Activated CD4-positive, alpha-beta T cell treated with anti-CD3 and anti-CD28 coated beads, Interleukin-2, Interleukin-4, amounts not matched to agents 100 ng/mL and 50 ng/mL, durations not matched to agents 16 hours and 8 hours (primary cell): ENCODE results near the gene ADM.

Experiments used
- DNase-seq: peaks from one replicate; pipeline ENCODE4 v3.0.0-alpha.2; 2020; ENCODE audit warnings: low spot score

The ADM gene

GRCh38 chr11:10310301-10310841, 5.5 kb downstream of the ADM start:
- DNase-seq, result no peak

DNA sequence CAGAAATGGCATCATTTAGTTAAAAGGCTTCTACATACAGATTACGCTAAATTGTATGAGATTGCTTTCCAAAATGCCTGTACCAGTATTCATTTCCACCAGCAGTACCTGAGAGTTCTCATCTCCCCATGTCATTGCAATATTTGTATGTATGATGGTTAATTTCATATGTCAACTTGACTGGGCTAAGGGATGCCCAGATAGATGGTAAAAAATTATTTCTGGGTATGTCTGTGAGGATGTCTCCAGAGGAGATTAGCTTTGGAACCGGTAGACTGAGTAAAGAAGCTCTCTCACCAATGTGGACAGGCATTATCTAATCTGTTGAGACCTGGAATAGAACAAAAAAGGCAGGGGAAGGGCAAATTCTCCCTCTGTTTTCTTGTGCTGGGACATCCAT, 6.9 kb downstream of the ADM start:
- DNase-seq, result no peak

- no peak for DNase-seq
Observed at GRCh38 chr11:10314199-10315072, 9.6 kb downstream of the ADM start.

DNA sequence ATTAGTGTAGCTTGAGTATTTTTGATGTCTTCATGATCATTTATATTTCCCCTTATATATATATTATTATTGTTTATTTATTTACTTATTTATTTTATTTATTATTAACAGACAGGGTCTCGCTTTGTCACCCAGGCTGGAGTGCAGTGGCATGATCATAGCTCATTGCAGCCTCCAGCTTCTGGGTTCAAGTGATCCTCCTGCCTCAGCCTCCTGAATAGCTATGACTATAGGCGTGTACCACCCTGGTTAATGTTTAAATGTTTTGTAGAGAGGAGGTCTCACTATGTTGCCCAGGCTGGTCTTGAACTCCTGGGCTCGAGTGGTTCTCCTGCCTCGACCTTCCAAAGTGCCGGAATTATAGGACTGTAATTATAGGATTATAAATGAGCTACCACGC, 10.2 kb downstream of the ADM start:
- no peak for DNase-seq

DNA sequence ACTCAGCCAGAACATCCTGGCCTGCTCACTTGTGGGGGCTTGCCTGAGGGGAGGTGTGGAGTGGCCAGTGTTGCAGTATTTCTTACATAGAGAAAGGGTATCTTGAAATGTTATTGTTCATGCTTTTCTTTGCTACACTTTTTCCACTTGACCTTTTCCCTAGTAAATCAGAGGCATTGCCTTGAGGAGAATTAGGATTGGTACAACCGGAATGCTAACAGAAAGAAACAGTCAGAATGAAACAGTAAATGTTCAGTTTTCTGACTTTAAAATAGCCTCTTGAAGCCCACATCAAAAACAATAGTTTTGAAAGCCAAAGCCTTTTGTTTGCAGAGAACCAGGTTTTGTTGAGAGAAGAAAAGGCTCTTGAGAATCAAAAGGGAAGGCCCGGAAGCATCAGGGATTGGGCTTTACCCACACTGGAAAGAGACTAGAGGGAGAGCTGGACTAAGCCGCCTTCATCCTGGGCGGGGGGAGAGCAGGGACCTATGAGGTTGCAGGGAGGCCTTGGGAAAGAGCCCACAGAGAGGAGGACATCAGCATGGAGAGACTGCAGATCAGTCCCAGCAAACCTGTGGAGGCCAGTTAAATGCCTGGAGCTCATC, 12.4 kb downstream of the ADM start:
- no peak for DNase-seq

GRCh38 chr11:10317776-10318526, 13.1 kb downstream of the ADM start:
- DNase-seq, result no peak

DNA sequence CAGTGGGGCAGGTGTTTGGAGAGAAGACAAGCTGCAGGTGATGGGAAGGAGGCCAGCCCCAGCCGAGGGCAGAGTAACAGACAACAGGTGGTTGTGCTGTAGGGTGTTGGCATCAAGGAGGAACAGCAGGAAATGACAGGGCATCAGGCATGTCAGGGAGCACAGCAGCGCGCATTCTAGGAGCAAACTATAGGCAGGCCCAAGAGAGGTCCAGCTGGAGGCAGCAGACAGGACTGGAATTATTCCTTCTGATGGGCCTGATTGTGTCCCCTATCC, 13.6 kb downstream of the ADM start:
- no peak for DNase-seq

DNA sequence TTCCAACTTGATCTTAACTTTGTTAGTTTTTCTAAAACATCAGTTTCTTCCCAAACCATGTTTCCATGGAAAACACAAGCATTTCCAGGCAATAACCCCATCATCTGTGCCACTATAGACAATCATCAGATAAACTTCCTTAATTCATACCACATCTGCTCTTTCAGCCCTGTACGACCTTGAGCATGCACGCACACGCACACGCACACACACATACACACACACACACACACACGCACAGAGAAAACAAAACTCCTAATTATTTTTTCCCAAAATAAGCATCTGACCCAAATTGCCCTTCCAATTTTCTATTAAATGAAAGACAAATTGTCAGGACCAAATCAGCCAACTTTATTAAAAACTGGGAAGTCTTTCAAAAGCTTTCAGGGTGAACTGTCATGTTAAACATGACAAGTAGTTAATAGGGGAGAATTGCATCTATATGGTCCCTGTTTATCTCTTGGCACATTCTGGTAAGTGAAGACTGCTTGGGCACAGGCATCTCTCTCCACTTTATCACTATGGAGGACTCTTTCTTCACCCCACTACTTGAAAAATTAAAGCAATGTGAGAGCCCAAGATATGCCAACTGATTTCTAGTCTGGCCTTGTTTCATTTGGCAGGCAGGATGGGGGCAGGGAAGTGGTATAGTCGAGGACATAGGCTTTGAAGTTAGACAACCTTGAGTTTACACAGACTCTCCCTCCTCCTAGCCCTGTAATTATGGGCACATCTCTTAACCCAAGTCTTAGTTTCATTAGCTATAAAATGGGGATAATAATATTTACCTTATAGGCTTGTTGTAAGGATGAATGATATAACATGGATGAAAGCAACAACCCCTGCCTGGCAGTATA, 15.1 kb downstream of the ADM start:
- no peak for DNase-seq

GRCh38 chr11:10320736-10321465, 16.0 kb downstream of the ADM start:
- no peak for DNase-seq

DNA sequence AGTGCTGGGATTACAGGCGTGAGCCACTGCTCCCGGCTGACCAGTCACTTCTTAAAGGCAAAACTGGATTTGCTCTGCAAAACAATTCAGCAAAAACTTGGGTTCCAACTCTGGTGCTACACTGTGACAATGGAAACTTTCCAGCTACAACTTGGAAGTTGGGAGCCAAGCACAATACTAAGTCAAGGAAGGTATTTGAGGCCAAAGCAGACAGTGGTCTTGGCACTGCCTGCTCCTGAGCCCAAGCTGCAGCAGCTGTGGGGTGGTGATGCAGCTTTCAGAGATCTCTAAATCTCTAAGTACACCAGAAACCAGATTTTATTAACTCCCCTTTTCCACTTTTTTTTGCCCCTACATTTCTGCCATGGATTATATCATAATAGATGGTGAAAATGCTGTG, 17.5 kb downstream of the ADM start:
- DNase-seq, result no peak

DNA sequence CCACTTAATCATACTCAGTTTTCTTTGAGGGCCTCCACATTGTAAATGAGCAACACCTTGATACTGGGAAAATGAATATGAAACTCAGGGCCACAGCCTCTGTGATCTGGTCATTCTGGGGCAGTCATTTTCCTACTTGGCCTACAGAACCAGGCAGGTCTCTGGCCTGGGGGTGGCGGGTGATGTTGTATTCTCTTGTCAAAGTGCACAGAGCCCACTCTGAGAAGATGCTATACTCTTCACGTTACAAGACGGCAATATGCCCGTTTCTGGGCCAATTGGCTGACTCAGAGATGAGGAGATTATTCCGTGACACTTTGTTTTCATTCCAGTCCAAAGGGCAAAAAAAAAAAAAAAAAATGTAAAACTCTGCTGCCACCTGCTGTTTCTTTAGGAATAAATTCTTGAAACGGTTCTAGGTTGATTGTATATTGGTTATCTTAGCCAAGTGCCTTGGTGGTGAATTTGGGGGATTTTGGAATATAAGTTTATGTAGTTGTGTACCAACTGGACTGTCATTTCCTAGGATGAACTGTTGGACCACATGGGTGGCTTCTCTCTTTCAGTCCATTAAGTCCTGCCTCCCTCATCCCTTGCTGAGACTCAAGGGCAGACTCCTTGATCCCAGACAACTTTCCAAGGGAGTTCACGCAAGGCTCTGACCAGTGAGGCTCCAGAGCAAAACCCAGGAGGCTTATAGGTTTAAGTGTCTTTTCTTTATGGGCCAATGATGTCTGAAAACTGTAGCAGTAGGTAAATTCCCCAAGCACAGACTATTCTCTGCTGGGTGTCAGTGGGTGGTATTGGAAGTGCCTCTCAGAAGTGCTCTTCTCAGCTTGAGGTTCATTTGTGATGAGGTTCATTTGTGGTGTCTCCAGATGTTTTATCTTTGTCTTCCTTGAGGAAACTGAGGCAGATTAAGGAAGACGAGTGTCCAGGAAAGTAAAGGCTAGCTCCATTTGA, 18.2 kb downstream of the ADM start:
- DNase-seq, result peak; percentile 60

- DNase-seq, result no peak
Observed at GRCh38 chr11:10323793-10324170, 18.9 kb downstream of the ADM start.

DNA sequence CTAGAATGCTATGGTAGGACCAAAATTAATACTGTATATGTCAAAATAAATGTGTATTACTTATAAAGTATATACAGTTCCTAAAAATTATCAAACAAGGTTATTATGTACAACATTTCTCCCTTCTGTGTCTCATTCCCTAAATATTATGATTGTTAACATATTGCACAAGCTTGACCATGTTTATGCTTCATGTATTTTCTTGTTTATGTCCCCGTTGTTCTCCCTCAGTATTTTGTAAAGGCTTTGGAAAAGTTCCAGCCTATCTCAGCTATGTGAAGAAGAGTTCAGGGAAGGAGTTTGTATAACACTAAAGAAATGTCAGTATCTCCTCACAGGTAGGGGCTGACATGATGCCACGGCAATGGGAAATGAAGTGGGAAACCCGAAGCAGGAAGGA, 19.6 kb downstream of the ADM start:
- no peak for DNase-seq

DNA sequence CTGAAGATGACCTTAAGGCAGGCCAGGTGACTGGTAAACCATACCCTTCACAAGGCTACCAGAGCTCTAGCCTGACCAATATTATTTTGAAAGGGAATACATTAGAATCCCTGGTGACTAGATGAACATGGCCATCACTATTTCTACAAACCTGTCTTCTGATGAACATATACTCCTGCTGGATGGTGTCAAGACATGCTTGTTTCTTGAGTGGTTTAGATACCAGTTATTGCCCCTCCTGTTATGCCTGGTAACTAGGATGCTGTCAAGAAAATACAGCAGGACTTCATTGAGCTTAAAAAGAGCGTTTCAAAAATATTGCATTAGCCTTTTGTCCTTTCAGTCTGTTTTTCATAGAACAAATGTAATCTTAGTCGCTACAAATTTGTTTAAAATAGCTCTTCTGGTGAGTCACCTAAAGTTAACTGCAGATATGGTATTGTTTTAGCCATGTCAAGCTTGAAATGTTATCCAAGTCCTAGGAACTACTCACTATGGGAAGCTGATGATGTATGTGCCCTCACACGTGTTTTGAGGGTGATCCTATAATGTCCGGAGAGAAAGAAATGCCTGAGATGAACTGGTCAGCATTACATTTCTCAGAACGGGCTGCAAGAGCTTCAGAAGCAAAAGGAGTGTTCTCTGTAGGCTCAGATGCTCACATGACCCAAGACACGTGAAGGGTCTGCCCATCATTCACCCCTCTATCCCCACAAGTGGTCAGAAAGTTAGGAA, 20.6 kb downstream of the ADM start:
- DNase-seq, result no peak

GRCh38 chr11:10326012-10326964, 21.4 kb downstream of the ADM start:
- DNase-seq, result no peak

DNA sequence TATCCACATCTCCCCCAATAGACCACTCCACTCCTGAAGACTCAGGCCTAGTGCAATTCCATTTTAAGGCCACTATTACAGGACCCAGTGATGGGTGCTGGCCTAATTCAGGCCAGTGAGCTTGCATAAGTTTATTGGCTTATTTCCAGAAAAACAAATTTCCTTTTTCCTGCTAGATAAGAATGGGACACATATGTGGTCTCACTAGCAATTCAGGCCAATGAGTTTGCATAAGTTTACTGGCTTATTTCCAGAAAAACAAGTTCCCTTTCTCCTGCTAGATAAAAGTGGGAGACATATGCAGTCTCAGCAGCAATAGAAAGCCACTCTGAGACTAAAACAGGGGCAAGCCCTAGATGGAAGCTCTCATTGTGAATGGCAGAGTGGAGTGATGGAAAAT, 22.4 kb downstream of the ADM start:
- DNase-seq, result no peak

DNA sequence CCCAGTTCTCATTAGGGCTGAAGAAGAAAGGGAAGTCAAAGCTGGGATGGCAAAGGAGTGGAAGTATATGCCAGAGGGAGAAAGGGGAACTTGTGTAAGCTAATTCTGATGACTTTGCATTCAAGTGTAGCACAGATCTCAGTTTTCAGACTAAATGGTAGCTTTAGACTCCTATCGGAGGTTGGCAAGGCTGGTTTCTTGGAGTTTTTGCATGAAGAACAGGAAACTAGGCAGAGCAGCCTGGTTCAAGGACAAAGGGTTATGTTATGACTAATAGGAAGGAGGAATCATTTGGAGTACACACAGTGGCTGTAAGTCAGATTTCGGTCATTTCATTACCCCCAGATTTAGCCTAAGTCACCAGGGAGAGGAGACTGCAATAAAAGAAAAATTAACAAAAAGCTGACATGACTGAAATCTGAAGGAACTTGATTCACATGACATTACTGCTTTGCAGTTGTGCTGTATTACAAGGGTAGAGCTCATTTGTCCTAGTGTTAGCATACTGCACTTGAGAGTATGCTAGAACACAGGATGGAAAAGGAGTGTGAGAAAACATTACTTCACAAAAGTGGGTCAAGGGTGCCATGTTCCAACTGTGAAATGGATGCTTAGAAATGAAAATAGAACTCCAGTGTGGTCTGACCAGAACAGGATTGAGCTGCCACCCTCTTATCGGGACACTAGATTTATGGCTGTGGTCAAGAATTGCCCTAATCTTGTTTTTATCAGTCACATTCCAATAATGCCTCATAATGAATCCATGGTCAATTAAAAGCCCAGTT, 23.6 kb downstream of the ADM start:
- no peak for DNase-seq

GRCh38 chr11:10329356-10329755, 24.5 kb downstream of the ADM start:
- DNase-seq, result no peak
